Kidney tubule cell (primary cell): ENCODE data around the gene MYG1.

Experiments used
- DNase-seq: peaks from one replicate; pipeline ENCODE4 v3.0.0-alpha.2; 2018; ENCODE audit warnings: low spot score

The MYG1 gene, protein sequence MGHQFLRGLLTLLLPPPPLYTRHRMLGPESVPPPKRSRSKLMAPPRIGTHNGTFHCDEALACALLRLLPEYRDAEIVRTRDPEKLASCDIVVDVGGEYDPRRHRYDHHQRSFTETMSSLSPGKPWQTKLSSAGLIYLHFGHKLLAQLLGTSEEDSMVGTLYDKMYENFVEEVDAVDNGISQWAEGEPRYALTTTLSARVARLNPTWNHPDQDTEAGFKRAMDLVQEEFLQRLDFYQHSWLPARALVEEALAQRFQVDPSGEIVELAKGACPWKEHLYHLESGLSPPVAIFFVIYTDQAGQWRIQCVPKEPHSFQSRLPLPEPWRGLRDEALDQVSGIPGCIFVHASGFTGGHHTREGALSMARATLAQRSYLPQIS

DNA sequence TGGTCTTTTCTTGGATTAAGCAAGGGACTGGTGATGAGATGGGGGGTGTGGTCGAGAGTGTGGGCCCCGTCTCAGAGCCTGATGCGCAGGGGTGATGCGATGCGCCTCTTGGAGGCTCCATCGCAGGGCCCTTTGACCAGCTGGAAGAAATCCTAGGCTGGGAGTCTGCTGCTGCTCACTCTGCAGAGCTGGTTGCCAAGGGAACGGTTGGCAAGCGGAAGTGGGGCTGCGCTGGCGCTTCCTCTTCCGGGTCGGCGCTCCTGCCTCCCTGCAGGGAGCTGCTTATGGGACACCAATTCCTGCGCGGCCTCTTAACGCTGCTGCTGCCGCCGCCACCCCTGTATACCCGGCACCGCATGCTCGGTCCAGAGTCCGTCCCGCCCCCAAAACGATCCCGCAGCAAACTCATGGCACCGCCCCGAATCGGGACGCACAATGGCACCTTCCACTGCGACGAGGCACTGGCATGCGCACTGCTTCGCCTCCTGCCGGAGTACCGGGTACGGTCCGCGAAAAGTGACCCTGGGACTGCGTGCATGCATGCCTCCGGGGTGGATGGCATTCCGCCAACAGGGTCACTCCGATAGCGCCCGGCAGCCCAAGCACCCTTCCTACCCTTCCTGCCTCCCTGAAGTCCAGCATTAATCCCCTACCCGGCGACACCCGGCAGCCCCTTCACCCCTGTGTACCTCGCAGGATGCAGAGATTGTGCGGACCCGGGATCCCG is at the start of gene MYG1:
MYG1 (plus strand) TSS at position 242 of the 727 bp plus-strand sequence; CDS start at position 285, 43 bp downstream.
- DNase-seq = peak; percentile 89

GRCh38 chr12:53251477-53252348 is 47.8 kb upstream of the MYG1 start:
- DNase-seq = peak; percentile 82

GRCh38 chr12:53252349-53252916 is 47.1 kb upstream of the MYG1 start:
- DNase-seq = peak; percentile 24

- DNase-seq = no peak
Observed at GRCh38 chr12:53253298-53253697, 46.2 kb upstream of the MYG1 start.

GRCh38 chr12:53254816-53255545 is 44.5 kb upstream of the MYG1 start:
- DNase-seq = no peak

DNA sequence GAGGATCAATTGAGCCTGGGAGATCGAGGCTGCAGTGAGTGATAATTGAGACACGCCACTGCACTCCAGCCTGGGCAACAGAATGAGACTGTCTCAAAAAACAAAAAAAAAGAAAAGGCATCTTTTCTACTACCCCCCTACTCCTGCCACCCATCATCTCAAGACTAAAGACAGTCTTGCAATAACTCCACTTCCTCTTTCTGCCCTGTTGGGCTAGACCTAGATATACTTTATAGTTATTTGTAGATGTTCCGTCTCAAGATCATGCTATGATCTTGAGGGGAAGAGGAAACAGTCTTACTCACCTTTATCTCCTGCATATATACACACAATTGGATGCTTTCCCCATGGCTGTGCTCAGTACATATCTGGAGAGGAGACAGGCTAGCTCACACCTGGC is 43.5 kb upstream of the MYG1 start:
- DNase-seq = no peak

DNA sequence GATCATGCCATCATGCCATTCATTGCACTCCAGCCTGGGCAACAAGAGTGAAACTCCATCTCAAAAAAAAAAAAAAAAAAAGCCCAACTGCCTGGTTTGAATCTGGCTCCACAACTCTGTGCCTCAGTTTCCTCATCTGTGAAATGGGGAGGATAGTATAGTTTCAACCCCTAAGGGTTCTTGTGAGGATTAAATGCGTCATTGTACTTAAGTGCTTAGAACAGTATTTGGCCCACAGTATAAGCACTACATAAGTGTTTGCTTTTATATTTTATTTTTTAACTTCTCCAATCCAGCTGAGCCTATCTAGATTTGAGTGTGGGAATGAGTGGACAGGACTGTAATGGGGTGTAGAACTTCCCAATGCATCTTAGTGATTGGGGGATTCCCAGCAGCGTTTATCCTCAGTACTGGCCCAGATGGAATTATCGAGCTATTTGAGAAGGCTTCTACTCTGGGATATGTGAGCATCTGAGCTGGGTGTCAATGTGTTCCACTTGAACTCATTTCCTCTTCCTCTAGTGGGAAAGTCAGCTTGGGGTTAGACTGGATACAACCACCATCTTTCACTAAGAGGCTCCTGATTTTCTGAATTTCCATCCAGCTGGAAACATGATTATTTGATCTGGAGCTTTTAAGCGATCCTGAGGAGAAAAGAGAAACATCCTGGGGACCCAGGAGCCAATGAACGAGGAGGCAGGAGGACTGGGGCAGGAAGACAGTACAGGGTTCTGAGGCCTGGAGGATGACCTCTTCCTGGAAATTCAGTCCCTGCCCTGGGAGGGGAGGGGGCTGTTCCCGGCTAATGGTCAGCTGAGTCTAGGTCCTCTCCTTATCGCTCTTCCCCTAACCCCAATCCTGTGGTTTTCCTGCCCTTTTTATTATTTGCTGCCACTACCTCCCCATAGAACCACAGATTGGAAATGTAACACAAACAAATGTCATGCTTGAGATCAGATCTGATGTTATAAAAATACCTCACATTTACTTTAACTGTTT is 40.7 kb upstream of the MYG1 start:
- no peak for DNase-seq

DNA sequence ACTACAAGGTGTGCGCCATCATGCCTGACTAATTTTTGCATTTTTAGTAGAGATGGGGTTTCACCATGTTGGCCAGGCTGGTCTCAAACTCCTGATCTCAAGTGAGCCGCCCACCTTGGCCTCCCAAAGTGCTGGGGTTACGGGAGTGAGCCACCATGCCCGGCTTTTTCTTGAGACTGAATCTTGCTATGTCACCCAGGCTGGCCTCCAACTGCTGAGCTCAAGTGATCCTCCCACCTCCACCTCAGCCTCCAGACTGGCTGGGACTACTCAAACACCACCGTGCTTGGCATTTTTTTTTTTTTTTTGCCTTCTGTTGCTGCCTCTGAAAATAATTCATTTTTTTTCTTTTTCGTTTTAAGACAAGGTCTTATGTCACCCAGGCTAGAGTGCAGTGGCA is 39.6 kb upstream of the MYG1 start:
- DNase-seq = no peak

DNA sequence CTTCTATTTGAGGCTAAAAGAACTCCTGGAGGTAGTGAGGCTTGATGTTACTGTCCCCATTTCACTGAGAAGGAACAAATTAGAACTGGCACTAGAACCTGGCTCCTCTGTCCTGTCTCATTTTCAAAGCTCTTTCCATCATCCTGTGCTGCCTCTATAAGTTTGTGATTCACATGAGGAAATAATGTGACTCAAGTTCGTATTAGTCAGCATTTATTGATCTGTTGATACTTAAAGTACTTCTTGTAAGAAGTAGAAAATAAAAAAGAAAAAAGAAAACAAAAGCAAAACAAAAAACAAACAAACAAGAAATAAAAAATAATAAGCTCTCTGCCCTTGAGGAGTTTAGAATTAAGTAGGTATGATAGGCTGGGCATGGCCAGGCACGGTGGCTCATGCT is 33.7 kb upstream of the MYG1 start:
- DNase-seq = peak; percentile 45

DNA sequence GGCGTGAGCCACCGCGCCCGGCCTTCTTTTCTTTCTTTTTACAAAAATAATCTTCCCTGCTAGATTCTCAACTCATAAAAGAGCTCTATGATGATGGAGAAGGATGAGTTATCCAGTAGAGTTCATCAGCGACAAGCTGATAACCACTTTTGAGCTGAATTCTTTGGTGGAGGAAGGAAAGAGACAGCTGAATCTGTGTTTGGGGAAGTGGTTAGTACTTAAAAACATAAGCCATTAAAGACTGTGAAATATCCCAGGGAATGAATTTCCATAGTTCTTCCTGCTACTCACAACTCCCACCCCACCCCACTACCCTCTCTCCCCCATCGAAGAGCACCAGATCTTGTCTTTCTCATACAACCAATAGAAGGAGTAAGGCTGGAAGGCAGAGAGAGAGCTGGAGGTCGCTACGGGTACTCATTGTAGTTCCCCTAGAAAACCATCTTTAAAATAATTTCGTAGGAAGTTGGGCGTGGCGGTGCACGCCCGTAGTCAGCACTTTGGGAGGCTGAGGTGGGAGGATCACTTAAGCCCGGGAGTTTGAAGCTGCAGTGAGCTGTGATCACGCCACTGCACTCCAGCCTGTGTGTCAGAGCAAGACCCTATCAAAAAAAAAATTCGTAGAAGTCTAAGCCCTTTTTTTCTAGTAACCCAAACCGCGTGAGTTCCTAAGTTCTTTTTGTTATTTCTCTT is 32.0 kb upstream of the MYG1 start:
- DNase-seq = no peak

DNA sequence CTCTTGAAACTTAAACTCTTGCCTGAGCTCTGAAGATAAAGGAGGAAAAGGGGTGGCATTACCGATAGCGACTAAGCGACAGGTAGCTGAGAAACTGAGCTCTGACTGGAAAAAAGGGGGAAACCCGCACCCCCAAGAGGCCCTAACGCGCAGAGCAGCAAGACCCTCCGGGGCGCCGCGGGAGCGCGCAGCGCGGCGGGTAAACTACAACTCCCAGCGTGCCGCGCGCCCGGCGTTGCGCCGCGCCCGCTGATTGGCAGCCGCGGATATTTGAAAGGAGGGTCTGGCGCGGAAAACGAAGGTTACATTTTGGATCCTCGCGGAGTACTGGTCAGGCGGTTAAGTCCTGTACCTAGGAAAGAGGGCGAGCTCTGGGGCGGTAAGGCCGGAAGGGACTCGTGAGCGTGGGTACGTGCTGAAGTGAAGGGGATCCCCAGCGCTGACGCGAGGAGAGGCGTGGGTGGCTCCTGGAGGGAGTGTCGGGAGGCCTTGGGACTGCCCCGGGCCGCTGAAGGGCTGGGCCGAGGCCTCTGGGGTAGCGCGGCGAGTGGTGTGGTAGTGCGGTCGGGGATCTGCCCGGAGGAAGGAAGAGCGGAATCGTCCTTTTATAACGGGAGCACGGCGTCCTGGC is 31.4 kb upstream of the MYG1 start, which contains the start of gene ESPL1:
ESPL1 (plus strand) TSS at position 301 of the 631 bp plus-strand sequence. CDS start 468 bp downstream, outside the sequence.
- DNase-seq = peak; percentile 72

DNA sequence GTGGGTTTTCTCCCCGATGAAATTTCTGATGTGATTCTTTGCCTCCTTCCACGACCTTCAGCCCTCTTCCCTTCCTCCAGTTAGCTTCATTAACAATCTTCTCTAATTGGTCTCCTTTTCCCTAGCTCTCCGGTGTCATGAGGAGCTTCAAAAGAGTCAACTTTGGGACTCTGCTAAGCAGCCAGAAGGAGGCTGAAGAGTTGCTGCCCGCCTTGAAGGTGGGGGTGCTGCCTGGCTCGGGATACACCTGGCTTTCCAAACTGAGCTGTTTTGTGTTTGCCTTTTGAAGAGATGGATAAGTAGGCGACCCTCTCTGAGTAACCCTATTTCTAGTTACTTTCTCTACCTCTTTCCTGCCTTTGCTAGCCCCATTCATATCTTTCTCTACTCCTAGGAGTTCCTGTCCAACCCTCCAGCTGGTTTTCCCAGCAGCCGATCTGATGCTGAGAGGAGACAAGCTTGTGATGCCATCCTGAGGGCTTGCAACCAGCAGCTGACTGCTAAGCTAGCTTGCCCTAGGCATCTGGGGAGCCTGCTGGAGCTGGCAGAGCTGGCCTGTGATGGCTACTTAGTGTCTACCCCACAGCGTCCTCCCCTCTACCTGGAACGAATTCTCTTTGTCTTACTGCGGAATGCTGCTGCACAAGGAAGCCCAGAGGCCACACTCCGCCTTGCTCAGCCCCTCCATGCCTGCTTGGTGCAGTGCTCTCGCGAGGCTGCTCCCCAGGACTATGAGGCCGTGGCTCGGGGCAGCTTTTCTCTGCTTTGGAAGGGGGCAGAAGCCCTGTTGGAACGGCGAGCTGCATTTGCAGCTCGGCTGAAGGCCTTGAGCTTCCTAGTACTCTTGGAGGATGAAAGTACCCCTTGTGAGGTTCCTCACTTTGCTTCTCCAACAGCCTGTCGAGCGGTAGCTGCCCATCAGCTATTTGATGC is 30.6 kb upstream of the MYG1 start:
- no peak for DNase-seq

DNA sequence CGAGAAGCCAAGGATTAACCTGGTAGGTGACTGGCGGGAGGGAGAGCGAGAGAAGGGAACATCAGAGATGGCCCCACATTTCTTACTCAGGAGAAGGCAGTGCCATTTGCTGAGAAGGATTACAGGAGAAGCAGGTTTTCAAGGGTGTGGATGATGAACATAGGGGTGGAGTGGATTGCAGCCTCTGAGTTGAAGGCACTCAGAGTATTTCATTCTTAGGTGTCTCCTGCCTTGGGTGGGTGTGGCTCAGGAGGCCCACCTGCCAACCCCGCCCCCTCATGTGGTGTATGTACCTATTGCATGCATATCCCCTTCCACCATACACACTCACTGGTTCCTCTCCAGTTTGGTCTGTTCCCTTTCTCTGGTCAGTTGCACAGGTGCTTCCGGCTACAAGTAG is 25.1 kb upstream of the MYG1 start:
- no peak for DNase-seq

GRCh38 chr12:53276511-53276910 is 23.0 kb upstream of the MYG1 start:
- DNase-seq = no peak

DNA sequence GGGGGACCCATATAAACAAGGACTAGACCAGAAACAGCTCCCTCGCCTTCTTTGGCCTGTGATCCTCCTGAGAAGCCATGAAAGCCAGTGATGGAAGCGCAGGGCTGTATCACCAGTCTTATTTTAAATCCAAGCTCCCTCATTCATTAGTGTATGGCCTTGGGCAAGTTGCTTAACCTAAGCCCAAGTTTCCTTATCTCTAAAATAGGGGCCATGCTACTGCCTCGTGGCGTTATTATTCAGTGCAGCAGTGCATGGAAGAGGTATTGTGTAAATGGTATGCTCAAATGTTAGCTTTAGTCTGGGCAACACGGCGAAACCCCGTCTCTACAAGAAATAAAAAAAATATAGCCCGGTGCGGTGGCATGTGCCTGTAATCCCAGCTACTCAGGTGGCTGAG is 21.5 kb upstream of the MYG1 start:
- no peak for DNase-seq

GRCh38 chr12:53279283-53279869 is 20.1 kb upstream of the MYG1 start:
- no peak for DNase-seq

DNA sequence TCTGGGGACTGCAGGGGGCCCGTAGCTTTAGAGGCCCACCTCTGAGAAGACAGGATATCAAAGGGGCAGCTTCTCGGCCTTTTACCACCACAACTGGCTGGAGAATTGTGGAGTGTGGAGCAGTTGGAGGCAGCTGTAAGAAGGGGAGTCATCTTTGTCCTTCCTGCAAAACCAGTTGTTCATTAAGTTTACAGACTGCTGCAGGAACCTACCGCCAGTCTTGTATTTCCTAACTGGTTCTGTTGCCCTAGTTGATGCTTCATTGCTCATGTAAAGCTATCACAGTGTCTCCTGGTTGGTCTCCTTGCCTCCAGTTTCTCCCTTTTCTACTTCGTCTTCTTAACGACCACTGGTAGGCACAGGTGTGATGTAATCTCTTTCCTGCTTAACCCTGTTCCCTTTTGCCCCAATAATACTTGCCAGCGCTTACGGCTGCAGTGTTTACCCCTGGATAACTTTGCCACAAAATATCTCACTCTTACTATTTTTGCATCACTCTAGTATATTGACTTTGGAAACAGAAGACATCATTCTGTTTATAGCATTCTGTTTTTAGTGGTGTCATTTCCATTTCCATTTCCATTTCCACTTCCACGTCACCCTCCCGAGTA is 19.5 kb upstream of the MYG1 start:
- no peak for DNase-seq
